SKM-1 (cell line): ENCODE results near the gene VASP.
"Not testable (repeated sequence)": the region's sequence is repeated elsewhere in the genome, so short reads cannot be mapped to it uniquely, and the experiment has no call there.

ENCODE experiments used
- DNase-seq: peaks from one replicate; lab custom pipeline; 2025; ENCODE audit not compliant: unreplicated experiment; lab: John Stamatoyannopoulos, UW

The VASP gene

DNA sequence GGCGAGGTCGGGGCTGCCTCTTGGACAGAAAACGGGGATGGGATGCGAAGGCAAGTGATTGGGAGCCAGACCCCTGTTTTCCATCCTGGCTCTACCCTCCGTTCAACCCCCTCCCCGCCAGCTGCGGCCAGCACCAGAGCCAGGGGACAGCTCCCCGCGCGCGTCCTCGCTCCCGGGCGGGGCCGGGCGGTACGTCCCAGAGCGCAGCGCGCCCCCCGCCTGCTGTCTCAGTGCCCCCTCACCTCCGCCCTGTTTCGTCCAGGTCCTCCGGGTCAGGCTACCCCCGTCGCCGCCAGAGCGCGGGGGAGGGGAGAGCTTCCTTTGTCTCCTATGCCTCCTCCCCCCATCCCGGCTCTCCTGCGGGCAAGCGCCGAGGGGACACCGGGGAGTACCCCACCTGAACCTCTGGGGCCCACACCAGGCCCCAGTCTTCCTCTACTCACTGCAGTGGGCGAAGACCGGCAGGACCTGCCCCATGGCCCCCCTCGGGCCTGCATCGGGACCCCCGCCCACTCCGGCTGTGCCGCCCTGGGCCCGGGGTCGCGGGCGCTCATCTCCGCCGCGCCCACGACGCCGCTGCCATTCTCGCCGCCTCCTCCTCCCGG lies 10.8 kb upstream of the VASP start:
- no peak for DNase-seq

DNA sequence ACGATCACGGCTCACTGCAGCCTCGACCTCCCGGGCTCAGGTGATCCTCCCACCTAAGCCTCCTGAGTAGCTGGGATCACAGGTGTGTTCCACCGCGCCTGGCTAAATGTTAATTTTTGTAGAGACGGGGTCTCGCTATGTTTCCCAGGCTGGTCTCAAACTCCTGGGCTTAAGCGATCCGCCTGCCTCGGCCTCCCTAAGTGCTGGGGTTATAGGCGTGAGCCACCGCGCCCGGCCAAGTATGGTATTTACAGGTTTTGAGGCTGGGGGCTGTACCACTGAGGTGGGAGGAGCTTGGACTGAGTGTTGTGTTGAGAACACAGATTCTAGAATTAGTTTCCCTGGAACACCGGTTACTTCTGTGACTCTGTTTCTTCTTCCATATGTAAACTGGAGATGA lies 9.5 kb upstream of the VASP start:
- no peak for DNase-seq

GRCh38 chr19:45498411-45499195 lies 8.7 kb upstream of the VASP start, which contains the start of gene PPM1N:
PPM1N (plus strand) TSS chr19:45498443; CDS start chr19:45498473, 30 bp downstream.
- DNase-seq = no peak

GRCh38 chr19:45499196-45500180 lies 7.8 kb upstream of the VASP start:
- DNase-seq = no peak

- DNase-seq = no peak
These were observed 6.2 kb upstream of the VASP start for GRCh38 chr19:45500918-45501729.

DNA sequence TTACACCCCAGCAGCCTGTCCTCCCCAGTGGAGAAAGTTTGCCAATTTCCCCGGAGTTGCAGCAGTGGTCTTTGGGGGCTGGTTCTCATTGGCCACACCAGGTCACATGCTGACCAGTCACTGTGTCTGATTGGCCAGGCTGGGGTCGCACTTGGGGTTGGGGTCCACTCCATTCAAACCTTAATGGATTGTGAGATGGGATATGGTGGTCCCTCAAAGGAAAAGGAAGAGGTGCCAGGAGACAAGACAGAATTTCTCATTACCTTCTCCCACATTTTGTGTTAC lies 5.6 kb upstream of the VASP start:
- no peak for DNase-seq

GRCh38 chr19:45502111-45502510 lies 5.2 kb upstream of the VASP start:
- DNase-seq = no peak

DNA sequence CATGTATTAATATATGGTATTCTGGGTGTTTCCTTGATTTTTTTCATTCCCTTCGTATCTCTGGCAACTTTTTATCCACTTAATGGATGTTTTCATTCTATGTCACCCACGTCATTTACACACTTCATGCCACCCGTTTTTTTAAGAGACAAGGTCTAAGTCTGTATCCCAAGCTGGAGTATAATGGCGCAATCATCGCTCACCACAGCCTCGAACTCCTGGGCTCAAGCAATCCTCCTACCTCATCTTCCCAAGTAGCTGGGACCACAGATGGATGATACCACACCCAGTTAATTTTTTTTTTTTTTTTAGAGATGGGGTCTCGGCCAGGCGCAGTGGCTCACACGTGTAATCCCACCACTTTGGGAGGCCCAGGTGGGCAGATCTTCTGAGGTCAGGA lies 3.4 kb upstream of the VASP start:
- no peak for DNase-seq

DNA sequence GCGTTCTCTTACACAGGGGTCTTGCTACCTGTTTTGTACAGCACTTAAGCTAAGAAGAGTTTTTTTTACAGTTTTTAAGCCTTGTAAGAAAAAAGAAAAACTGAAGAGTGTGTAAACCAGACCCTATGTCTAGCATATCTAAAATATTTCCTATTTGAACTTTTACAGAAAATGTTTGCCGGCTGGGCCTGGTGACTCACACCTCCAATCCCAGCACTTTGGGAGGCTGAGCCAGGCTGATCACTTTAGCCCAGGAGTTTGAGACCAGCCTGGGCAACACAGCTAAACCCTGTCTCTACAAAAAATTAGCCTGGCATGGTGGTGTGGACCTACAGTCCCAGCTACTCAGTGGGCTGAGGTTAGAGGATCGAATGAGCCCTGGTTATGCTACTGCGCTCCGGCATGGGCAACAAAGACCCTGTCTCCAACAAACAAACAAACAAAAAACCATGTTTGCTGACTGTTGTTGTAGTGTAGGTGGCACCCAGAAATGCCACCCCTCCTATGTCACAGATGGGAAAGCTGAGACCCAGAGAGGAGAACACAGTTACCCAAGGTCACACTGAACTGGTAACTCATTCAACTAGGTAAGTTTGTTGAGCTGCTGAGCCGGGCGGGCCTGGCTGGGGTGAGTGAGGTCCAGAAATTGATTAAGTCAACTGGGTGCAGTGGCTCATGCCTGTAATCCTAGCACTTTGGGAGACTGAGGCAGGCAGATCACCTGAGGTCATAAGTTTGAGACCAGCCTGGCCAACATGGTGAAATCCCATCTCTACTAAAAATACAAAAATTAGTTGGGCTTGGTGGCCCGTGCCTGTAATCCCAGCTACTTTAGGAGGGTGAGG lies 1.9 kb upstream of the VASP start:
- DNase-seq = no peak

DNA sequence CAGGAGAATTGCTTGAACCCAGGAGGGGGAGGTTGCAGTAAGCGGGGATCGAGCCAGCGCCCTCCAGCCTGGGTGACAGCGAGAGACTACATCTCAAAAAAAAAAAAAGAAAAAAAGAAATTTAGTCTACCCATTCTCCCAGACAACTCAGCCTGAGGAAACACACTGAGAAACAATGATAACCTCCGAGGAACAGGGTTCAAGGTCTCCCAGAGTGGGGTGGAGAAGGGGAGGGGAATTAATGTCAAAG lies 1.4 kb upstream of the VASP start:
- DNase-seq = no peak

- DNase-seq = peak; percentile 56
These were observed 862 bp upstream of the VASP start for GRCh38 chr19:45506246-45506988.

DNA sequence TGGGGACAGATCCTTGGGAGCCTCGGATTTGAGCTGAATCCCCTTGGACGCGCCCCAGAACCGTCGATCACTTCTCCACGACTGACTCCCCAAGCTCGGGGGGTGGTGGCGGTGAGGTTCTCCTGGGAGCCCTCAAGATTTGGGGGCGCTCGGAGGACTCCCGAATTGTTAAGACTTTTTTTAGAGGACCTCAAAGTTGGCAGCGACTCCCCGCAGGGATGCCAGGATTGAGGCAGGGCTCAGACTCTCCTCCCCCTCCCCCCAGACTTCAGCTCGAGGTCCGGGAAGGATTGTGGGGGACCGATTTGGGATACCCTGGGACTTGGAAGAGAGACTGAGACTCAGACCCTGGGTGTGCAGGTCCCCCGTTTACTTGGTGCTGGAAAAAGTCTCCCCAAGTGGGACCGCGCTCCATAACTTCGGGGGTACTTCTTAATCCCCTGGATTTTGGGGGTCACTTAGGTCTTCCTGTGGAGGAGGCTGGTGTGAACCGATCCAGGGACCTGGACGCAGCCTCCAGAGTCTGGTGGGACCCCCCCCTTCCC lies 665 bp downstream of the VASP start:
- no peak for DNase-seq

DNA sequence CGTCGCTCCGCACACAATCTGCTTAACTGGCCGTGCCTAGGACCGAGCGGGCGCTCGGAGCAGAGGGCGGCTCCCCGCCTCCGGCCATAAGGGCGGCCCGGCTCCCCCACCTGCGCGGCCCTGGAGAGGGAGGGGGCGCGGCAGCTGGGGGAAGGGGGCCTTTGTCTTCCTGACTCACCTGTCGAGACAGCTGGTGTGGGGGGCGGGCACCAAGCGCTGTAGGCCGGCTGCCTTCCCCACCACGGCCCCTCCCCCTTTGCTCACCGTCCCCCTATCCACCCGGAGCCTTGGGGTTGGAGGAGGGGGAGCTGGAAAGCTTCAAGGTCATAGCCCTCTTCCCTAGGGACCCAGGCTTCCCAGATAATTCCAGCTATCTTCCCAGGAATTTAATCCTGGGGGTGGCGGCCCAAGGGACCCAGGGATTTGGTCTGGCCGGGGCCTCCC lies 1.2 kb downstream of the VASP start:
- no peak for DNase-seq

- DNase-seq = peak; percentile 33
These were observed 1.8 kb downstream of the VASP start for GRCh38 chr19:45508861-45509691.

GRCh38 chr19:45509692-45510015 lies 2.4 kb downstream of the VASP start:
- no peak for DNase-seq

GRCh38 chr19:45510352-45510751 lies 3.1 kb downstream of the VASP start:
- not testable (repeated sequence) for DNase-seq

DNA sequence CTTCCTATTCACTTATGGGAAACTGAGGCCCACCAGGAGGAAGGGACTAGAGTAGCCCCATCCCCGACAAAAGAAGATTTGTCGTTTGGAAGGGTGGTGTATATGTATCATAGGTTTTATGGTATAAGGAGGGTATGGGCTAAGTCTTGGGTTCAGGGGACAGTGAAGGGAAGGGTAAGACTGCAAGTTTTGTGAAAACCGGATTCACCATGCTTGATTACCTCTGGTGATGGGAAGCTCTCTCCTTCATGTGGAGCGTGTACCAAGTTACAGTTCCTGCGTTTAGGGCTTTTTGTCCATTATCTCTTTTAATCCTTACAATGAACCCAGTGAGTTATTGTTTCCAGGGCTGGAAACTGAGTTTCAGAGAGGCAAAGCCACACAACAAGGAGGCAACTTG lies 3.8 kb downstream of the VASP start:
- no peak for DNase-seq

DNA sequence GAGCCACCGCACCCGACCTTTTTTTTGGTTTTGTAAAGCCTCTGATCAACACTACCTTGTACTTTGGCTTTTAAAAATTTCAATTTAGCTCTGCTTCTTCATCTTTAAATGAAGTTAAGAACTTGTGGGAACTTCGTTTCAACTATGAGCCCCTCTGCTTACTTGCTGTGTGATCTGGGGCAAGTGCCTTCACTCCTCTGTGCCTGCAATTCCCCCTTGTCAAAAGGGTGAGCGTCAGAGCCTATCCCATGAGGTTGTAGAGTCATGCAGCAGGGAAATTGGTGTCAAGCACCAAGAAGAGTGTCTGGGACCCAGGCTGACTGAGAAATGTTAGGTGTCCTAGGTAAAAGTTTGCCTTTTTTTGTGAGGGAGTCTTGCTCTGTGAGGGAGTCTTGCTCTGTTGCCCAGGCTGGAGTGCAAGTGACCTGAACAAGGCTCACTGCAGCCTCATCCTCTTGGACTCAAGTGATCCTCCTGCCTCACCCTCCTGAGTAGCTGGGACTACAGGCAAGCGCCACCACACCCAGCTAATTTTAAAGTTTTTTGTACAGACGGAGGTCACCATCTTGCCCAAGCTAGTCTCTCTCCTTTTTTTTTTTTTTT lies 5.7 kb downstream of the VASP start:
- DNase-seq = no peak
